ENCODE measurements around the gene AK3.

DNA sequence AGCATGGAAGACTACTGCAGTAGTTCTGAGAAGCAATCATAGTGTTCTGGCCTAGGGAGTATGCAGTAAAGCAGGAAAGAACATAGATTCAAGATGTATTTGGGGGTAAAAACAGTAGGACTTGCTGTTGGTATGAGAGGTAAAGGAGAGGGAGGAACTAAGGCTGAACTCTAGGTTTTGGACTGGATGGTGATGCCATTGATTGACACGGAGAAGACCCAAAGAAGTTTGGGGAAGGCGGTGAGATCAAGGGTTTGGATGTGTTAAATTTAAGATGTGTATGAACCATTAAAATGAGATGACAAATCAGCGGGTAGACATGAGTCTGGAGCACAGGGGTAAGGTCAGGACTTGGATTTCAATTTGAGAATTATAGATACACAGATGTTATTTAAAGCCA is 63.6 kb downstream of the AK3 start:
- TF ChIP-seq POLR2AphosphoS5 (IDR thresholded peaks at IDR 0.05; ENCODE audit: insufficient read depth, low read depth, low read length) = no peak
- TF ChIP-seq FOS (IDR thresholded peaks at IDR 0.05; ENCODE audit: borderline replicate concordance, insufficient read depth, low read length) = no peak
- TF ChIP-seq CTCF (IDR thresholded peaks at IDR 0.05; ENCODE audit: extremely low read depth in 1 of 2, insufficient read depth in 1 of 2, low read depth in 1 of 2, low read length in 2 of 2) = no peak
- TF ChIP-seq EZH2 (IDR thresholded peaks at IDR 0.05; ENCODE audit: borderline replicate concordance, low read depth, low read length, severe bottlenecking) = no peak
- no peak for TF ChIP-seq MAX (IDR thresholded peaks at IDR 0.05; ENCODE audit: insufficient read depth, insufficient read length)
